ENCODE data around the gene ANKRD13C. TPM values are rescaled to one million over a fixed set of nuclear protein-coding genes. Genes with fewer than 3 reads are reported as not detected.

Gene ANKRD13C
- total RNA-seq, 6 experiments from 2014 or later: 16.1 to 19.8 (median 19.1) TPM

DNA sequence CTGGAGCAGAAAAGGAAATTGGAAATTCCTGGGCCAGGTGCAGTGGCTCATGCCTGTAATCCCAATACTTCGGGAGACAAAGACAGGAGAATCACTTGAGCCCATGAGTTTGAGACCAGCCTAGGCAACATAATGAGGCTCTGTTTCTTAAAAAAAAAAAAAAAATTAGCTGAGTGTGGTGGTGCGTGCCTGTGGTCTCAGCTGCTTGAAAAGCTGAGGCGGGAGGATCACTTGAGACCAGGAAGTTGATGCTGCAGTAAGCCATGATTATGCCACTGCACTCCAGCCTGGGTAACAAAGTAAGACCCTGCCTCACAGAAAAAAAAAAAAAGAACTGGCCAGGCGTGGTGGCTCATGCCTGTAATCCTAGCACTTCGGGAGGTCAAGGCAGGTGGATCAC, 76.6 kb downstream of the ANKRD13C start:
- DNase-seq: no peak
- TF ChIP-seq, protein P1, sequence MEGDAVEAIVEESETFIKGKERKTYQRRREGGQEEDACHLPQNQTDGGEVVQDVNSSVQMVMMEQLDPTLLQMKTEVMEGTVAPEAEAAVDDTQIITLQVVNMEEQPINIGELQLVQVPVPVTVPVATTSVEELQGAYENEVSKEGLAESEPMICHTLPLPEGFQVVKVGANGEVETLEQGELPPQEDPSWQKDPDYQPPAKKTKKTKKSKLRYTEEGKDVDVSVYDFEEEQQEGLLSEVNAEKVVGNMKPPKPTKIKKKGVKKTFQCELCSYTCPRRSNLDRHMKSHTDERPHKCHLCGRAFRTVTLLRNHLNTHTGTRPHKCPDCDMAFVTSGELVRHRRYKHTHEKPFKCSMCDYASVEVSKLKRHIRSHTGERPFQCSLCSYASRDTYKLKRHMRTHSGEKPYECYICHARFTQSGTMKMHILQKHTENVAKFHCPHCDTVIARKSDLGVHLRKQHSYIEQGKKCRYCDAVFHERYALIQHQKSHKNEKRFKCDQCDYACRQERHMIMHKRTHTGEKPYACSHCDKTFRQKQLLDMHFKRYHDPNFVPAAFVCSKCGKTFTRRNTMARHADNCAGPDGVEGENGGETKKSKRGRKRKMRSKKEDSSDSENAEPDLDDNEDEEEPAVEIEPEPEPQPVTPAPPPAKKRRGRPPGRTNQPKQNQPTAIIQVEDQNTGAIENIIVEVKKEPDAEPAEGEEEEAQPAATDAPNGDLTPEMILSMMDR (IDR thresholded peaks at IDR 0.05): no peak
- no peaks in the 10 kb centered on the region for H3K9me3 Mint-ChIP-seq
- H3K27ac Mint-ChIP-seq: no peak overlapping the region
- H3K27me3 Mint-ChIP-seq (ENCODE audit: insufficient read depth): peaks cover 3% of the 10 kb centered on the region; the same call in 1 of the 2 replicates
- H3K4me3 Mint-ChIP-seq: no peak overlapping the region
- peaks cover 7% of the 10 kb centered on the region for H3K4me1 Mint-ChIP-seq (ENCODE audit: low read depth)
- H3K36me3 Mint-ChIP-seq (ENCODE audit: low read depth): peaks cover 10% of the 10 kb centered on the region; the same call in 1 of the 2 replicates

DNA sequence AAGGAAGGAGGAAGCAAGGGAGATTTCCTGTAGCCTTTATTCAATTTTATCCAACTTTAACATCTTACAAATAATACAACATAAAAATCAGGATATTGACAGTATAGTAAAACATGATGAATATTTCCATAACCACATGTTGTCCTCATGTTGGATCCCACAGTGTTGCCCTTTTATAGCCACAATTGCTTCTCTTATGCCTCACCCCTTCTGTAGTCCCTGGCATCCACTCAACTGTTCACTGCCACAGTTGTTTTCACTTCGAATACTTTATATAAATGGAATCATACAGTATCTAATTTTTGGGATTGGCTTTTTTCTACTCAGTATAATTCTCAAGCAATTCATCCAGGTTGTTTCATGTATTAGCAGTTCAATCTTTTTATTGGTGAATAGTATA, 88.6 kb downstream of the ANKRD13C start:
- H3K27me3 Mint-ChIP-seq (ENCODE audit: insufficient read depth): no peaks in the 10 kb centered on the region; the same call in 1 of the 2 replicates
- peaks cover 21% of the 10 kb centered on the region for H3K36me3 Mint-ChIP-seq (ENCODE audit: low read depth)
- H3K4me3 Mint-ChIP-seq: no peak overlapping the region
- TF ChIP-seq, protein P1 (IDR thresholded peaks at IDR 0.05): no peak
- no peak overlapping the region for H3K27ac Mint-ChIP-seq
- no peak for DNase-seq
- no peaks in the 10 kb centered on the region for H3K4me1 Mint-ChIP-seq (ENCODE audit: low read depth)
- no peaks in the 10 kb centered on the region for H3K9me3 Mint-ChIP-seq

DNA sequence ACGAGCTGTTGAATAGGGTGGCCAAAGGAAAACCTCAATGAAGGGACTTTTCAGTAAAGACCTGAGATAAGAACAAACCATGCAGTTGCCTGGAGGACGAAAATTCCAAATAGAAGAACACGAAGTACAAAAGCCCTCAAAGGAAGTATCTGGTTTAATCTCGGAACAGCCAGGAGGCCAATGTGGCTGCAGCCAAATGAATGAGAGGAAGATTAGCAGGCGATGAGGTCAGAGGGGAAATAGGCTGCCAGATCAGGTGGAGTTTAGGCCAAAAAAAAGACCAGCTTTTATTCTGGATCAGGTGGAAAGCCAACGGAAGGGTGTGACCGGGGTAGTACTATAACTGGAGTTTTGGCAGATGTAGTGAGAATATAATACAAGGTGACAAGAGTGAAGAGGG, 89.7 kb downstream of the ANKRD13C start:
- TF ChIP-seq, protein P1 (IDR thresholded peaks at IDR 0.05): no peak
- peaks cover 21% of the 10 kb centered on the region for H3K36me3 Mint-ChIP-seq (ENCODE audit: low read depth)
- no peak overlapping the region for H3K27ac Mint-ChIP-seq
- no peaks in the 10 kb centered on the region; the same call in 1 of the 2 replicates for H3K27me3 Mint-ChIP-seq (ENCODE audit: insufficient read depth)
- no peaks in the 10 kb centered on the region for H3K9me3 Mint-ChIP-seq
- no peaks in the 10 kb centered on the region for H3K4me1 Mint-ChIP-seq (ENCODE audit: low read depth)
- DNase-seq: no peak
- H3K4me3 Mint-ChIP-seq: no peak overlapping the region

DNA sequence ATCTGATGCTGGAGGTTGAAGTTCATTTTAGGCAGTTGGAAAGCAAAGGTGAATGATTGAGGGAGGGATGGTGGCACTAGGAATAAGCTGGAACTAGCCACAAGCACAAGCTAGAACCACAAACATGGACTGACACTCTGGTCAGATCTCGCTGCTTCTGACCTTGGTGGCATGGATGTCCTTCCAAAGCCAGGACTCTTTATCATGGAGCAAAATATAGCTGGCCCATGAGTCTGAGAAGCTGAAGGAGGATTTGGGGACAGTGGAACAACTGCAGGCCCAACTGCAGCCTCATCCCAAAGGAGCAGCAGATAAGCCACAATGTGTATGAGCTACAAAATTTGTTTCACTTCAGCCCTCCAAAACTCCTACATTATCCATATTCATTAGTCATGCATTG, 97.9 kb downstream of the ANKRD13C start:
- Mint-ChIP-seq H3K4me3 (no peak overlapping the region), H3K36me3 (ENCODE audit: low read depth) (peaks cover 6% of the 10 kb centered on the region; the same call in 1 of the 2 replicates), H3K9me3 (no peaks in the 10 kb centered on the region), H3K27ac (peak overlapping the region; percentile 37; the same call in 1 of the 2 replicates), H3K4me1 (ENCODE audit: low read depth) (no peaks in the 10 kb centered on the region), H3K27me3 (ENCODE audit: insufficient read depth) (no peaks in the 10 kb centered on the region)
- no peak for DNase-seq
- TF ChIP-seq, protein P1 (IDR thresholded peaks at IDR 0.05): no peak

DNA sequence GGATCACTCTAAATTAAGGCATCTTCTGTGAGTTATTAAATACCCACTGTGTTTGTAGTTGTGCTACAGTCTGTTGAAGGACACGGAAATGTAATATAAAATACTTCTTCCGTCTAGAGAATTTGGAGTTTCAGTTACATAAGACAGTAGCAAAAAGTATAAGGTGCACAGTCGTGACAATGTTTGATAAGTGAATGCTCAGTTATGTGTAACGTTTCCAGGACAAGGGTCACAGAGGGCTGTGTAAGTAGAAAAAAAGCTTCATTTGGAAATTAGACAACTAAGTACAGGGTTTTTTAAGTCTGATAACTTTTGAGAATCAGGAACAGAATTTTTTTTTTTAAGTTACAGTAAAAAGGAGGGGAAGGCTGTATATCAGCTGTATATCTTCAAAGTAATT, 105.8 kb downstream of the ANKRD13C start:
- Mint-ChIP-seq H3K36me3 (ENCODE audit: low read depth) (peaks cover 58% of the 10 kb centered on the region), H3K9me3 (no peaks in the 10 kb centered on the region), H3K27ac (peak overlapping the region; percentile 6; the same call in 1 of the 2 replicates), H3K4me3 (no peak overlapping the region), H3K27me3 (ENCODE audit: insufficient read depth) (no peaks in the 10 kb centered on the region), H3K4me1 (ENCODE audit: low read depth) (peaks cover 12% of the 10 kb centered on the region)
- TF ChIP-seq, protein P1 (IDR thresholded peaks at IDR 0.05): no peak
- DNase-seq: no peak

DNA sequence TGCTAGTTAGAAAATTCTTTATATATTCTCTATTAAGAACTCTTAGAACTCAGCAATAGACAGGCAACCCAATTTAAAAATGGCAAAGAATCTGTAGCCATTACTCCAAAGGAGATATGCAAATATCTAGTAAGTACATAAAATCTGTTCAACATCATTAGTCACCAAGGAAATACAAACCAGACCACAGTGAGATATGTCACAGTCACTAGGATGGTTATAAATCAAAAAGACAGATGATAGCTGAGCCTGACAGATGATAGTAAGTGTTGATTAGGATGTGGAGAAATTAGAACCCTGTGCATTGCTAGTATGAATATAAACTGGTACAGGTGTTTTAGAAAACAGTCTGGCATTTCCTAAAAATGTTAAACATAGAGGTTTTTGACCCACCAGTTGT, 106.8 kb downstream of the ANKRD13C start:
- Mint-ChIP-seq H3K27ac (no peak overlapping the region), H3K4me1 (ENCODE audit: low read depth) (peaks cover 12% of the 10 kb centered on the region), H3K27me3 (ENCODE audit: insufficient read depth) (no peaks in the 10 kb centered on the region), H3K9me3 (no peaks in the 10 kb centered on the region), H3K4me3 (no peak overlapping the region), H3K36me3 (ENCODE audit: low read depth) (peaks cover 58% of the 10 kb centered on the region)
- DNase-seq: no peak
- TF ChIP-seq, protein P1 (IDR thresholded peaks at IDR 0.05): no peak

Measured in HFFc6 (cell line).